GM23248 (cell line): ENCODE data around the gene SULT1E1. TPM values are rescaled to one million over a fixed set of nuclear protein-coding genes. Genes with fewer than 3 reads are reported as not detected.

Experiments used
- DNase-seq: peaks from one replicate; pipeline ENCODE4 v3.0.0-alpha.2; 2015
- H2AFZ ChIP-seq: fragments of 200-600 bp; sonication (generic); 2 replicates; pipeline ENCODE4 v1.6.1; 2016; ENCODE audit warnings: antibody characterized with exemption
- H3F3A ChIP-seq: fragments of 200-600 bp; sonication (generic); 2 replicates; pipeline ENCODE4 v1.6.1; 2016; ENCODE audit warnings: mild to moderate bottlenecking, antibody characterized with exemption, mixed run types; ENCODE audit not compliant: insufficient read depth
- H3K27ac ChIP-seq: fragments of 200-600 bp; sonication (generic); 2 replicates; pipeline ENCODE4 v1.5.1; 2016; ENCODE audit warnings: mild to moderate bottlenecking
- H3K27me3 ChIP-seq: fragments of 200-600 bp; sonication (generic); replicated peaks from 2 replicates; pipeline ENCODE4 v1.6.1; 2016; ENCODE audit warnings: mild to moderate bottlenecking; ENCODE audit not compliant: insufficient read depth
- H3K36me3 ChIP-seq: fragments of 200-600 bp; sonication (generic); 2 replicates; pipeline ENCODE4 v1.6.1; 2016; ENCODE audit warnings: low read depth, mild to moderate bottlenecking
- H3K4me1 ChIP-seq: fragments of 200-600 bp; sonication (generic); 2 replicates; pipeline ENCODE4 v1.6.1; 2016; ENCODE audit warnings: mild to moderate bottlenecking; ENCODE audit not compliant: insufficient read depth
- H3K4me2 ChIP-seq: fragments of 200-600 bp; sonication (generic); one replicate; pipeline ENCODE4 v1.6.1; 2016; ENCODE audit warnings: mild to moderate bottlenecking; ENCODE audit not compliant: unreplicated experiment
- H3K4me3 ChIP-seq: fragments of 200-600 bp; sonication (generic); 2 replicates; pipeline ENCODE4 v1.5.1; 2016; ENCODE audit warnings: mild to moderate bottlenecking
- H3K79me2 ChIP-seq: fragments of 200-600 bp; sonication (generic); 2 replicates; pipeline ENCODE4 v1.6.1; 2016; ENCODE audit warnings: mild to moderate bottlenecking; ENCODE audit not compliant: insufficient read depth
- H3K9ac ChIP-seq: fragments of 200-600 bp; sonication (generic); 2 replicates; pipeline ENCODE4 v1.6.1; 2016; ENCODE audit warnings: mild to moderate bottlenecking
- H3K9me2 ChIP-seq: fragments of 200-600 bp; sonication (generic); 2 replicates; pipeline ENCODE4 v1.6.1; 2016; ENCODE audit warnings: mixed run types, mild to moderate bottlenecking, moderate library complexity; ENCODE audit not compliant: insufficient read depth
- H3K9me3 ChIP-seq: fragments of 200-600 bp; sonication (generic); one replicate; pipeline ENCODE4 v1.6.1; 2017; ENCODE audit warnings: low read depth
- H4K20me1 ChIP-seq: fragments of 200-600 bp; sonication (generic); 2 replicates; pipeline ENCODE4 v1.6.0; 2016; ENCODE audit not compliant: insufficient read depth
- EZH2 ChIP-seq: fragments of 200-600 bp; sonication (generic); IDR thresholded peaks from 2 replicates; pipeline ENCODE4 v1.6.1; 2018; ENCODE audit warnings: antibody characterized with exemption, mild to moderate bottlenecking; ENCODE audit not compliant: insufficient read depth, poor library complexity, severe bottlenecking
- EZH2phosphoT487 ChIP-seq: fragments of 200-600 bp; sonication (generic); IDR thresholded peaks from 2 replicates; pipeline ENCODE4 v1.6.1; 2018; ENCODE audit warnings: antibody characterized with exemption, moderate library complexity, mild to moderate bottlenecking, low read depth; ENCODE audit not compliant: insufficient read depth
- WGBS, 2 experiments: methylation state at CpG; one replicate each; pipeline ENCODE4 v1.1.6; 2015 to 2017; ENCODE audit warnings: low lambda C conversion rate in 2 of 2, low coverage in 1 of 2; ENCODE audit errors: missing lambda C conversion rate in 2 of 2; 5-methylcytosine and 5-hydroxymethylcytosine counted together
- in situ Hi-C: fragments of 300-500 bp; cut with MboI; formaldehyde crosslinking; loops from 2 replicates; pipeline ENCODE4 v1.15.0; 2020
- polyA plus RNA-seq: library from polyadenylated mRNA; unstranded; fragments of >200 nt; fragmentation: Nextera tagmentation; extraction: Ambion mirVana; gene quantifications from 2 replicates; pipeline ENCODE4 v1.2.1, GENCODE V29; 2016
- total RNA-seq: library from RNA; depleted of rRNA; stranded (reverse); fragments of >200 nt; shearing (Covaris generic); gene quantifications from 2 replicates; pipeline ENCODE4 v1.2.3, GENCODE V29; 2014

Gene SULT1E1
- total and polyA plus RNA-seq, 2 experiments from 2014 or later, result not detected

- TF ChIP-seq EZH2phosphoT487, result no peak
- TF ChIP-seq EZH2, result no peak
- Histone ChIP-seq H3K36me3 (no peaks in the 10 kb centered on the region), H3K9me2 (no peaks in the 10 kb centered on the region), H3K9me3 (no peaks in the 10 kb centered on the region), H4K20me1 (no peaks in the 10 kb centered on the region), H3F3A (no peaks in the 10 kb centered on the region), H3K27ac (no peak overlapping the region), H3K4me1 (no peaks in the 10 kb centered on the region), H3K9ac (no peak overlapping the region), H3K79me2 (no peaks in the 10 kb centered on the region), H3K27me3 (no peaks in the 10 kb centered on the region), H2AFZ (no peak overlapping the region), H3K4me2 (no peak overlapping the region), H3K4me3 (no peak overlapping the region)
- no peak for DNase-seq
- 3 to 4% methylated on average over 1 of the region's 1 CpG for WGBS, 2 experiments
- in situ Hi-C loops, result no loop called here
These were observed 10.0 kb downstream of the SULT1E1 start for GRCh38 chr4:69849969-69850368.

- Histone ChIP-seq H3K4me1 (no peaks in the 10 kb centered on the region), H3F3A (no peaks in the 10 kb centered on the region), H3K27ac (no peak overlapping the region), H3K9me2 (no peaks in the 10 kb centered on the region), H3K79me2 (no peaks in the 10 kb centered on the region), H2AFZ (no peak overlapping the region), H3K9me3 (no peaks in the 10 kb centered on the region), H3K4me3 (no peak overlapping the region), H3K9ac (no peak overlapping the region), H4K20me1 (no peaks in the 10 kb centered on the region), H3K36me3 (no peaks in the 10 kb centered on the region), H3K4me2 (no peak overlapping the region), H3K27me3 (no peaks in the 10 kb centered on the region)
- WGBS, 2 experiments, result 25 to 33% methylated on average over 3 of the region's 3 CpGs
- no peak for TF ChIP-seq EZH2
- no peak for TF ChIP-seq EZH2phosphoT487
- no peak for DNase-seq
- in situ Hi-C loops, result no loop called here
These were observed 10.6 kb downstream of the SULT1E1 start for GRCh38 chr4:69849297-69849696.

GRCh38 chr4:69848028-69848427 is 11.9 kb downstream of the SULT1E1 start:
- Histone ChIP-seq H3F3A (no peaks in the 10 kb centered on the region), H3K9me3 (no peaks in the 10 kb centered on the region), H3K4me1 (no peaks in the 10 kb centered on the region), H3K27me3 (no peaks in the 10 kb centered on the region), H4K20me1 (no peaks in the 10 kb centered on the region), H3K4me3 (no peak overlapping the region), H3K79me2 (no peaks in the 10 kb centered on the region), H3K27ac (no peak overlapping the region), H3K36me3 (no peaks in the 10 kb centered on the region), H3K9me2 (no peaks in the 10 kb centered on the region), H3K9ac (no peak overlapping the region), H2AFZ (no peak overlapping the region), H3K4me2 (no peak overlapping the region)
- in situ Hi-C loops, result no loop called here
- 39 to 67% methylated on average over 1 of the region's 1 CpG for WGBS, 2 experiments
- no peak for DNase-seq
- TF ChIP-seq EZH2, result no peak
- TF ChIP-seq EZH2phosphoT487, result no peak

- DNase-seq, result no peak
- TF ChIP-seq EZH2, result no peak
- no peak for TF ChIP-seq EZH2phosphoT487
- in situ Hi-C loops, result no loop called here
- Histone ChIP-seq H3K9ac (no peak overlapping the region), H3K9me3 (no peaks in the 10 kb centered on the region), H3K79me2 (no peaks in the 10 kb centered on the region), H3K4me1 (no peaks in the 10 kb centered on the region), H3K27me3 (no peaks in the 10 kb centered on the region), H3K36me3 (no peaks in the 10 kb centered on the region), H3K4me2 (no peak overlapping the region), H3K4me3 (no peak overlapping the region), H3K9me2 (no peaks in the 10 kb centered on the region), H3K27ac (no peak overlapping the region), H4K20me1 (no peaks in the 10 kb centered on the region), H3F3A (no peaks in the 10 kb centered on the region), H2AFZ (no peak overlapping the region)
- 29 to 32% methylated on average over 4 of the region's 4 CpGs for WGBS, 2 experiments
These were observed 16.0 kb downstream of the SULT1E1 start for GRCh38 chr4:69843932-69844331.

GRCh38 chr4:69843301-69843700 is 16.6 kb downstream of the SULT1E1 start:
- TF ChIP-seq EZH2phosphoT487, result no peak
- WGBS, 2 experiments, result 0% methylated on average over 1 of the region's 1 CpG
- Histone ChIP-seq H3K27ac (no peak overlapping the region), H3K79me2 (no peaks in the 10 kb centered on the region), H3K4me3 (no peak overlapping the region), H4K20me1 (no peaks in the 10 kb centered on the region), H3K9ac (no peak overlapping the region), H3F3A (no peaks in the 10 kb centered on the region), H3K4me1 (no peaks in the 10 kb centered on the region), H3K27me3 (no peaks in the 10 kb centered on the region), H3K9me3 (no peaks in the 10 kb centered on the region), H2AFZ (no peak overlapping the region), H3K4me2 (no peak overlapping the region), H3K9me2 (no peaks in the 10 kb centered on the region), H3K36me3 (no peaks in the 10 kb centered on the region)
- DNase-seq, result no peak
- in situ Hi-C loops, result no loop called here
